Measurements from ENCODE around the gene CTXND1.

DNA sequence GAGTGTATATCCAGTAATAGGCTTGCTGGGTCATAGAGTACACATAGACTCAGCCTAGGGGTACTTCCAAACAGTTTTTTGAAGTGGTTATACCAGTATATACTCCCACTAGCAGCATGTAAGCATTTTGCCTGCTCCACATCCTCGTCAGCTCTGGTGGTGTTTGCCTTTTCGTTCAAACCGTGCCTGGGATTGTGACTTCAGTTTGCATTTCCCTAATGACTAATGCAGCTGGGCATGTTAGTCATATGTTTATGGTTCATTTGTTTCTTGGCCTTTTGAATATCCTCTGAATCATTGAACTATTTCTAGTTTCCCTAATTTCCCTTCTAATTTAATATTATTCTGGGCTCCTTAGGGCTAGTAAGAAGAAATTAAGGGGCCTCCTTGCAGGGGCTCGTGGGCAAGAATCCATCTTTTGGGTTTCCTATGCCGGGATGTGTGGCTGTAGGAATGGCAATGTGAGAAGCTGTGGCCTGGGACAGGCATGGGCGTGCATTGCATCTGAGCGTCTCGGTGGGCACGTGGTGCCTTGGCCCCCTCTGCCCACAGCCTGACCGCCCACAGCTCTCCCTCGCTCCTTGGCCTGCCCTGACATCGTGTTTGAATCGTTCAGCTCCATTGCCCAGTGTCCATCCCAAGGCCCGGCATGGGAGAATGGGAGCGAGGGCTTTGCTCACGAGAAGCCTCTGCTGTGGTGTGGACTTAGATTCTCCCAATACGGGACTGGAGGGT, 72.8 kb downstream of the CTXND1 start:
- TF ChIP-seq, protein P1, sequence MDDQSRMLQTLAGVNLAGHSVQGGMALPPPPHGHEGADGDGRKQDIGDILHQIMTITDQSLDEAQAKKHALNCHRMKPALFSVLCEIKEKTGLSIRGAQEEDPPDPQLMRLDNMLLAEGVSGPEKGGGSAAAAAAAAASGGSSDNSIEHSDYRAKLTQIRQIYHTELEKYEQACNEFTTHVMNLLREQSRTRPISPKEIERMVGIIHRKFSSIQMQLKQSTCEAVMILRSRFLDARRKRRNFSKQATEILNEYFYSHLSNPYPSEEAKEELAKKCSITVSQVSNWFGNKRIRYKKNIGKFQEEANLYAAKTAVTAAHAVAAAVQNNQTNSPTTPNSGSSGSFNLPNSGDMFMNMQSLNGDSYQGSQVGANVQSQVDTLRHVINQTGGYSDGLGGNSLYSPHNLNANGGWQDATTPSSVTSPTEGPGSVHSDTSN (IDR thresholded peaks at IDR 0.05) = no peak
- TF ChIP-seq, protein P2, sequence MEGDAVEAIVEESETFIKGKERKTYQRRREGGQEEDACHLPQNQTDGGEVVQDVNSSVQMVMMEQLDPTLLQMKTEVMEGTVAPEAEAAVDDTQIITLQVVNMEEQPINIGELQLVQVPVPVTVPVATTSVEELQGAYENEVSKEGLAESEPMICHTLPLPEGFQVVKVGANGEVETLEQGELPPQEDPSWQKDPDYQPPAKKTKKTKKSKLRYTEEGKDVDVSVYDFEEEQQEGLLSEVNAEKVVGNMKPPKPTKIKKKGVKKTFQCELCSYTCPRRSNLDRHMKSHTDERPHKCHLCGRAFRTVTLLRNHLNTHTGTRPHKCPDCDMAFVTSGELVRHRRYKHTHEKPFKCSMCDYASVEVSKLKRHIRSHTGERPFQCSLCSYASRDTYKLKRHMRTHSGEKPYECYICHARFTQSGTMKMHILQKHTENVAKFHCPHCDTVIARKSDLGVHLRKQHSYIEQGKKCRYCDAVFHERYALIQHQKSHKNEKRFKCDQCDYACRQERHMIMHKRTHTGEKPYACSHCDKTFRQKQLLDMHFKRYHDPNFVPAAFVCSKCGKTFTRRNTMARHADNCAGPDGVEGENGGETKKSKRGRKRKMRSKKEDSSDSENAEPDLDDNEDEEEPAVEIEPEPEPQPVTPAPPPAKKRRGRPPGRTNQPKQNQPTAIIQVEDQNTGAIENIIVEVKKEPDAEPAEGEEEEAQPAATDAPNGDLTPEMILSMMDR (IDR thresholded peaks at IDR 0.05) = no peak
- TF ChIP-seq PHF8 (IDR thresholded peaks at IDR 0.05; ENCODE audit: borderline replicate concordance, low read depth) (no peak), POLR2A (IDR thresholded peaks at IDR 0.05; ENCODE audit: low read length) (no peak), JUN (IDR thresholded peaks at IDR 0.05) (0 out of 5 replicates have a peak, but pooled peaks of 1 of the 2 experiments have one; percentile 25), SREBF2 (IDR thresholded peaks at IDR 0.05) (no peak), EP300 (IDR thresholded peaks at IDR 0.05) (no peak), CHD2 (IDR thresholded peaks at IDR 0.05; ENCODE audit: low read length, partially characterized antibody) (no peak), RAD21 (conservative IDR thresholded peaks at IDR 0.05 in 1 of 2, IDR thresholded peaks at IDR 0.05 in 1 of 2) (no peak), CEBPB (IDR thresholded peaks at IDR 0.05) (no peak; a peak in 1 of 4 replicates)
- TF ChIP-seq, protein P3, sequence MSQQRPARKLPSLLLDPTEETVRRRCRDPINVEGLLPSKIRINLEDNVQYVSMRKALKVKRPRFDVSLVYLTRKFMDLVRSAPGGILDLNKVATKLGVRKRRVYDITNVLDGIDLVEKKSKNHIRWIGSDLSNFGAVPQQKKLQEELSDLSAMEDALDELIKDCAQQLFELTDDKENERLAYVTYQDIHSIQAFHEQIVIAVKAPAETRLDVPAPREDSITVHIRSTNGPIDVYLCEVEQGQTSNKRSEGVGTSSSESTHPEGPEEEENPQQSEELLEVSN (IDR thresholded peaks at IDR 0.05; ENCODE audit: borderline replicate concordance, low read depth) = no peak
